GM23338 (cell line): ENCODE measurements around the gene RPS5. TPM values are rescaled to one million over a fixed set of nuclear protein-coding genes. Genes with fewer than 3 reads are reported as not detected.

Source experiments
- EZH2phosphoT487 ChIP-seq: fragments of 200-600 bp; sonication (generic); IDR thresholded peaks from one replicate; pipeline ENCODE4 v1.8.1; 2018; ENCODE audit warnings: antibody characterized with exemption; ENCODE audit not compliant: unreplicated experiment
- POLR2AphosphoS5 ChIP-seq: IDR thresholded peaks from 2 replicates; pipeline ENCODE4 v1.6.1; 2016; ENCODE audit warnings: antibody characterized with exemption, low read depth
- ZNF331 ChIP-seq: fragments of 250-450 bp; sonication (Bioruptor Pico); IDR thresholded peaks from 2 replicates; pipeline ENCODE4 v1.5.0; 2020; ENCODE audit warnings: low read depth, mild to moderate bottlenecking, moderate library complexity
- polyA plus RNA-seq: library from polyadenylated mRNA; unstranded; fragments of >200 nt; fragmentation: Nextera tagmentation; extraction: Ambion mirVana; gene quantifications from 2 replicates; pipeline ENCODE4 v1.2.1, GENCODE V29; 2016
- total RNA-seq: library from RNA; depleted of rRNA; stranded (reverse); fragments of >200 nt; shearing (Covaris generic); gene quantifications from 2 replicates; pipeline ENCODE4 v1.2.3, GENCODE V29; 2014
- TF ChIP-seq, protein P1 (sequence below): fragments of 250-450 bp; sonication (Bioruptor Pico); IDR thresholded peaks from 2 replicates; pipeline ENCODE4 v1.5.0; 2020; ENCODE audit warnings: mild to moderate bottlenecking, moderate library complexity
- TF ChIP-seq, protein P2 (sequence below): IDR thresholded peaks from one replicate; pipeline ENCODE4 v1.6.1; 2018; ENCODE audit warnings: antibody characterized with exemption; ENCODE audit not compliant: unreplicated experiment

Gene RPS5
- total and polyA plus RNA-seq, 2 experiments from 2014 or later = 734 to 2,111 TPM

DNA sequence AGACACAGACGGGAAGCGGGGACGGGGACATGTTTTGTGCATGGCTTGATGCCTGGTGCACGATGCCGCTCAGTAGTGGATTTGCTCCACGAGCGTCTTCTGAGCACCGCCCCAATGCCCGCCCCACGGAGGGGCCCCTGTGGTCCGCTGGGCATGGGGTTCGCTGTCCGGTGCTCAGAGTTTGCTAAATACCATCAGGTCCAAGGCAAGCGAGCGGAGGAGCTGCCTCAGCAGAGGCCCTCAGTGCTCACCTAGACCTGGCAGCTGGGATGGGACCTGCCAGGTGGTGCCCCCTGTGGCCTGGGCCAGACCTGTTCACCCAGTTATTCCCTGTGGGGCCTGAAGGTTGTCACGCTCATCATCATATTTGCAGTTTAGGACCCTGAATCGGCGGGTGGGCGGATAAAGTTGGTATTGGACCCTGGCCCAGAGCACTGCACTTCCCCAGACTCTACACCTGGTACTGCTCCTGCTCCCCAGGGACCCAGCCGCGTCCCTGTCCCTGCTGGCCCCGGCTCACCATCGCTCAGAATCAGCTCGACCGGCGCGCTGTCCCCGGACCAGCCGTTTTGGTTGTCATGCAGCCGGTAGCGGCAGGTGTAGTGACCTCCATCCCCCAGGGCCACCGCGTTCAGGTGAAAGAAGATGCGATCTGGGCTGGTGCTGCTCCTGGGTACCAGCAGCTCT lies 36.1 kb upstream of the RPS5 start (continued):
- TF ChIP-seq, protein P1, sequence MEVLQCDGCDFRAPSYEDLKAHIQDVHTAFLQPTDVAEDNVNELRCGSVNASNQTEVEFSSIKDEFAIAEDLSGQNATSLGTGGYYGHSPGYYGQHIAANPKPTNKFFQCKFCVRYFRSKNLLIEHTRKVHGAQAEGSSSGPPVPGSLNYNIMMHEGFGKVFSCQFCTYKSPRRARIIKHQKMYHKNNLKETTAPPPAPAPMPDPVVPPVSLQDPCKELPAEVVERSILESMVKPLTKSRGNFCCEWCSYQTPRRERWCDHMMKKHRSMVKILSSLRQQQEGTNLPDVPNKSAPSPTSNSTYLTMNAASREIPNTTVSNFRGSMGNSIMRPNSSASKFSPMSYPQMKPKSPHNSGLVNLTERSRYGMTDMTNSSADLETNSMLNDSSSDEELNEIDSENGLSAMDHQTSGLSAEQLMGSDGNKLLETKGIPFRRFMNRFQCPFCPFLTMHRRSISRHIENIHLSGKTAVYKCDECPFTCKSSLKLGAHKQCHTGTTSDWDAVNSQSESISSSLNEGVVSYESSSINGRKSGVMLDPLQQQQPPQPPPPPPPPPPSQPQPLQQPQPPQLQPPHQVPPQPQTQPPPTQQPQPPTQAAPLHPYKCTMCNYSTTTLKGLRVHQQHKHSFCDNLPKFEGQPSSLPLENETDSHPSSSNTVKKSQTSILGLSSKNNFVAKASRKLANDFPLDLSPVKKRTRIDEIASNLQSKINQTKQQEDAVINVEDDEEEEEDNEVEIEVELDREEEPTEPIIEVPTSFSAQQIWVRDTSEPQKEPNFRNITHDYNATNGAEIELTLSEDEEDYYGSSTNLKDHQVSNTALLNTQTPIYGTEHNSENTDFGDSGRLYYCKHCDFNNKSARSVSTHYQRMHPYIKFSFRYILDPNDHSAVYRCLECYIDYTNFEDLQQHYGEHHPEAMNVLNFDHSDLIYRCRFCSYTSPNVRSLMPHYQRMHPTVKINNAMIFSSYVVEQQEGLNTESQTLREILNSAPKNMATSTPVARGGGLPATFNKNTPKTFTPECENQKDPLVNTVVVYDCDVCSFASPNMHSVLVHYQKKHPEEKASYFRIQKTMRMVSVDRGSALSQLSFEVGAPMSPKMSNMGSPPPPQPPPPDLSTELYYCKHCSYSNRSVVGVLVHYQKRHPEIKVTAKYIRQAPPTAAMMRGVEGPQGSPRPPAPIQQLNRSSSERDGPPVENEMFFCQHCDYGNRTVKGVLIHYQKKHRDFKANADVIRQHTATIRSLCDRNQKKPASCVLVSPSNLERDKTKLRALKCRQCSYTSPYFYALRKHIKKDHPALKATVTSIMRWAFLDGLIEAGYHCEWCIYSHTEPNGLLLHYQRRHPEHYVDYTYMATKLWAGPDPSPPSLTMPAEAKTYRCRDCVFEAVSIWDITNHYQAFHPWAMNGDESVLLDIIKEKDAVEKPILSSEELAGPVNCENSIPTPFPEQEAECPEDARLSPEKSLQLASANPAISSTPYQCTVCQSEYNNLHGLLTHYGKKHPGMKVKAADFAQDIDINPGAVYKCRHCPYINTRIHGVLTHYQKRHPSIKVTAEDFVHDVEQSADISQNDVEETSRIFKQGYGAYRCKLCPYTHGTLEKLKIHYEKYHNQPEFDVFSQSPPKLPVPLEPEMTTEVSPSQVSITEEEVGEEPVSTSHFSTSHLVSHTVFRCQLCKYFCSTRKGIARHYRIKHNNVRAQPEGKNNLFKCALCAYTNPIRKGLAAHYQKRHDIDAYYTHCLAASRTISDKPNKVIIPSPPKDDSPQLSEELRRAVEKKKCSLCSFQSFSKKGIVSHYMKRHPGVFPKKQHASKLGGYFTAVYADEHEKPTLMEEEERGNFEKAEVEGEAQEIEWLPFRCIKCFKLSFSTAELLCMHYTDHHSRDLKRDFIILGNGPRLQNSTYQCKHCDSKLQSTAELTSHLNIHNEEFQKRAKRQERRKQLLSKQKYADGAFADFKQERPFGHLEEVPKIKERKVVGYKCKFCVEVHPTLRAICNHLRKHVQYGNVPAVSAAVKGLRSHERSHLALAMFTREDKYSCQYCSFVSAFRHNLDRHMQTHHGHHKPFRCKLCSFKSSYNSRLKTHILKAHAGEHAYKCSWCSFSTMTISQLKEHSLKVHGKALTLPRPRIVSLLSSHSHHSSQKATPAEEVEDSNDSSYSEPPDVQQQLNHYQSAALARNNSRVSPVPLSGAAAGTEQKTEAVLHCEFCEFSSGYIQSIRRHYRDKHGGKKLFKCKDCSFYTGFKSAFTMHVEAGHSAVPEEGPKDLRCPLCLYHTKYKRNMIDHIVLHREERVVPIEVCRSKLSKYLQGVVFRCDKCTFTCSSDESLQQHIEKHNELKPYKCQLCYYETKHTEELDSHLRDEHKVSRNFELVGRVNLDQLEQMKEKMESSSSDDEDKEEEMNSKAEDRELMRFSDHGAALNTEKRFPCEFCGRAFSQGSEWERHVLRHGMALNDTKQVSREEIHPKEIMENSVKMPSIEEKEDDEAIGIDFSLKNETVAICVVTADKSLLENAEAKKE (CRISPR knock-in tag) = no peak
- TF ChIP-seq ZNF331 (CRISPR knock-in tag) (no peak), EZH2phosphoT487 (no peak), POLR2AphosphoS5 (no peak)
- TF ChIP-seq, protein P2, sequence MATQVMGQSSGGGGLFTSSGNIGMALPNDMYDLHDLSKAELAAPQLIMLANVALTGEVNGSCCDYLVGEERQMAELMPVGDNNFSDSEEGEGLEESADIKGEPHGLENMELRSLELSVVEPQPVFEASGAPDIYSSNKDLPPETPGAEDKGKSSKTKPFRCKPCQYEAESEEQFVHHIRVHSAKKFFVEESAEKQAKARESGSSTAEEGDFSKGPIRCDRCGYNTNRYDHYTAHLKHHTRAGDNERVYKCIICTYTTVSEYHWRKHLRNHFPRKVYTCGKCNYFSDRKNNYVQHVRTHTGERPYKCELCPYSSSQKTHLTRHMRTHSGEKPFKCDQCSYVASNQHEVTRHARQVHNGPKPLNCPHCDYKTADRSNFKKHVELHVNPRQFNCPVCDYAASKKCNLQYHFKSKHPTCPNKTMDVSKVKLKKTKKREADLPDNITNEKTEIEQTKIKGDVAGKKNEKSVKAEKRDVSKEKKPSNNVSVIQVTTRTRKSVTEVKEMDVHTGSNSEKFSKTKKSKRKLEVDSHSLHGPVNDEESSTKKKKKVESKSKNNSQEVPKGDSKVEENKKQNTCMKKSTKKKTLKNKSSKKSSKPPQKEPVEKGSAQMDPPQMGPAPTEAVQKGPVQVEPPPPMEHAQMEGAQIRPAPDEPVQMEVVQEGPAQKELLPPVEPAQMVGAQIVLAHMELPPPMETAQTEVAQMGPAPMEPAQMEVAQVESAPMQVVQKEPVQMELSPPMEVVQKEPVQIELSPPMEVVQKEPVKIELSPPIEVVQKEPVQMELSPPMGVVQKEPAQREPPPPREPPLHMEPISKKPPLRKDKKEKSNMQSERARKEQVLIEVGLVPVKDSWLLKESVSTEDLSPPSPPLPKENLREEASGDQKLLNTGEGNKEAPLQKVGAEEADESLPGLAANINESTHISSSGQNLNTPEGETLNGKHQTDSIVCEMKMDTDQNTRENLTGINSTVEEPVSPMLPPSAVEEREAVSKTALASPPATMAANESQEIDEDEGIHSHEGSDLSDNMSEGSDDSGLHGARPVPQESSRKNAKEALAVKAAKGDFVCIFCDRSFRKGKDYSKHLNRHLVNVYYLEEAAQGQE = no peak
